Germinal center (tissue), 1 donor: Measurements from ENCODE around the gene TMPRSS2.
A peak's percentile ranks its signal among the peaks of the same experiment; 100 is the strongest.

Experiments
- DNase-seq: peaks from one replicate; pipeline ENCODE4 v3.0.0; 2012; ENCODE audit warnings: mixed read lengths, low spot score

TMPRSS2 gene

DNA sequence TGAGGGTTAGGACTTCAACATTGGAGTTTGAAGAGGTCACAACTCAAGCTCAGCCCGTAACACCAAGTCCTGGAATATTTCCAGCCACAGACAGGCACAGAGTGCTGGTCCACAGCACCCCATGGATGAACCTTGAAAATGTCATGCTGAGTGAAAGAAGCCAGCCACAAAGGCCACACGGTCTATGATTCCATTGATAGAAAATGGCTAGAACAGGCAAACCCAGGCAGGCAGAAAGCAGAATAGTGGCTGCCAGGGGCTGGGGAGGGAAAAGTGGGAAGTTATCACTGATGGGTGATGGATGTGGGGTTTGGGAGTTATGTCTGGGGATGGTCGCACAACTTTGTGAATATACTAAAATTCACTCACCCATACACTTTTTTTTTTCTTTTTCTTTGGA lies 60.6 kb downstream of the TMPRSS2 start:
- DNase-seq = no peak

DNA sequence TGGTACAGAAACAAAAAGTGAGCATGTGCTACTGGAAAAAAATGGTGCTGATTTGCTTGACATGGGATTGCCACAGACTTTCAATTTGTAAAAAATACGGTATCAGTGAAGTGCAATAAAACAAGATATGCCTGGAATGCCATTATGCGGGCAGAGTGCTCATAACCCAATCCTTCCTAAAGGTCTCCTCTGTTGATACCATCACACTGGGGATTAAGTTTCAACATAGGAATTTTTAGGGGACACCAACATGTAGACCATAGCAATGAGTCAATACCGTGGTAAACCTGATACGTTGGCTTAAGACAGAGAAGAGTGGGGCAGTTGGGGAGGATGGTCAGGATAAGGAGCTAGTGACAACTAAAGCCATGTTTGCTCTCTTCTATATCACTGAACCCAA lies 61.4 kb downstream of the TMPRSS2 start:
- no peak for DNase-seq

- DNase-seq = no peak
Observed at GRCh38 chr21:41445465-41445862, 62.5 kb downstream of the TMPRSS2 start.

GRCh38 chr21:41444703-41445464 lies 63.1 kb downstream of the TMPRSS2 start:
- no peak for DNase-seq

DNA sequence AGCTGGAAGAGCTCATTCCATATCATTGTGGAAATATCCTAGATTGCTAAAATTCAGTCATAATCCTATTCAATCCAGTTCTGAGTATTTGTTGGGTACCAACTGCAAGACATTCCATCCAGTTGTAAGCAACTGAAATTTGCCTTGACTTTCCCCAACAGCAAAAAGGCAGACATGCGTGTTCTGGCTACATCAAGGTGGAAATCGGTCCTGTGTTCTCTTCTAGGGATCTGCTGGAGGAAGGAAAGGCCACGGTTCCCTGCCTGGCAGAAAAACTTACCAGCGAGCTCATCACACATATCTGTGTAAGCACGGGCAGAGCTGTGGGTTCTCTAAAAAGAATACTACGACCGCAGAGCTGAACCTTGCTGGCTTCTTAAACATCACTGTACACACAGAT lies 64.4 kb downstream of the TMPRSS2 start:
- DNase-seq = no peak

DNA sequence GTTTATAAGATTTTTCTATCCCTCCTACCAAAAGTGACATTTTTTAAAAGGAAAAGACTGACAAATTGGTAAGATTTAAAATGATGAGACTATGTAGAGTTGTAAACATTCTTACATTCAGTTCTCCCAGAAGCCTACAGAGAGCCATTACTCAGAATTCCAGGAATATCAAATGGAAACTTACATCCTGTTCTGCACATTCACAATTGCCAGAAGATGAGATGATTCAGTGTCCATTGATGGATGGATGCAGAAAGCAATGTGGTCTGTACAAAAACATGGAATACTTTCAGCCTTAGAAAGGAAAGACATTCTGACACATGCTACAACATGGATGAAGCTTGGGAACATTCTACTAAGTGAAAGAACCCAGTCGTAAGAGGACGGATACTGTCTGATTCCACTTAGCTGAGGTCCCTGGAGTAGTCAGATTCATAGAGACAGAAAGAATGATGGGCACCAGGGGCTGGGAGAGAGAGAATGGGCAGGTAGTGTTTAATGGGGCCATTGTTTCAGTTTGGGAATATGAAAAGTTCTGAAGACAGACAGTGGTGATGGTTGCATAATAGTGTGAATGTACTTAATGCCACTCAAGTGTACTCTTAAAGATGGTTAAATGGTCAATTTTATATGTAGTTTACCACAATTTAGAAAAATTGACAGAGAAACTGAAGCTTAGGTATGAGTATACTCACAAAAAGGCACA lies 65.3 kb downstream of the TMPRSS2 start:
- DNase-seq = no peak

DNA sequence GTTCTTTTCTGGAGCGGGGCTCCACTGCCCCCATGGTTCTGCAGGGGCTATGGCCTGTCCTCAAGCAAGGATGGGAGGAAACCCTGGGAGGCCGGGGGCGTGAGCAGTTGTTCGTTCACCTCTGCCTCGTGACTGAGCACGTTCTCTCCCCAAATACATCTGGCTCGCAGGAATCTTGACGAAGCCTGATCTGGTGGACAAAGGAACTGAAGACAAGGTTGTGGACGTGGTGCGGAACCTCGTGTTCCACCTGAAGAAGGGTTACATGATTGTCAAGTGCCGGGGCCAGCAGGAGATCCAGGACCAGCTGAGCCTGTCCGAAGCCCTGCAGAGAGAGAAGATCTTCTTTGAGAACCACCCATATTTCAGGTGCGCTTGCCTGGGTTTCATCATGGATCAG lies 66.4 kb downstream of the TMPRSS2 start:
- no peak for DNase-seq

- DNase-seq = no peak
Observed at GRCh38 chr21:41439248-41439647, 68.7 kb downstream of the TMPRSS2 start.

GRCh38 chr21:41438425-41439113 lies 69.4 kb downstream of the TMPRSS2 start:
- DNase-seq = no peak

GRCh38 chr21:41437729-41438128 lies 70.2 kb downstream of the TMPRSS2 start:
- DNase-seq = no peak

GRCh38 chr21:41435706-41436105 lies 72.3 kb downstream of the TMPRSS2 start:
- no peak for DNase-seq

GRCh38 chr21:41433566-41433965 lies 74.4 kb downstream of the TMPRSS2 start:
- no peak for DNase-seq

DNA sequence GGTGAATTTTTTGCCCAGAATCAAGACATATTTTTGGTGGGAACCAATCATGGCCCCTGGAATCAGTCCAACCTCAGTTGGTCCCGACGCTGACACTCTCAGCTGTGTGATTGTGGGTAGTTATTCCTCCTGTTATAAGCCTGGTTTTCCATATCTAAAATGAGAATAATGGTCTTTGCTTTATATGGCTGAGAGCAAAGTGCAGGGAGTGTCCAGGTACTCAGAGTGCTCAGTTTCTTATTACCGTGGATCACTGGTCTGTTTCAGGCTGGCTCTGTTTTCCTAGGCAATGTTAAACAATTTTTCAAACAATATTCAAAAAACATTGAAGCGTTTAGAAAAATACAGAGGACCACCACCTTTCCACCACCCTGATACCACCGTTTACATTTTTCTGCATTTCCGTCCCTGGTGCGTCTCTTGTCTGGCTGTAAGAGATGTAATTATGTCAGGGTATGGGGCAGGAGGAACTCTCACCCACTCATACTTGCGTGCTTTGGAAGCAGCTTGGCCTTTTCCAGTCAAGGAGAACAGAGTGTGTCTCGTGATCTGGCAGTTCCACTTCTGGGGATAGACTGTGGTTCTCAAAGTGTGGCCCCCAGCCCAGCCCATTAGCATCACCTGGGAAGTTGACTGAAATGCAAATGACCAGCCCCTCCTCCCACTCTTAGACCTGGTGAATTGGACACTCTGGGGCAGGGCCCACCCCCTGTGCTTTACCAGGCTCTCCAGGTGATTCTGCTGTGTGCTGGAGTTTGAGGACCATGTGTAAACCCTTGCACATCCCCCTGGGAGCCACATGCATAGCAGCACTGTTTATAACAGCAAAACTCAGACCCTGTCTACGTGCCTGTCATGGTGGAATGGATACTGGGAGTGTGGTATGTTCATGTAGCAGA lies 75.1 kb downstream of the TMPRSS2 start:
- no peak for DNase-seq

- DNase-seq = peak; percentile 81
Observed at GRCh38 chr21:41431788-41432548, 76.0 kb downstream of the TMPRSS2 start.

GRCh38 chr21:41429925-41430491 lies 78.0 kb downstream of the TMPRSS2 start:
- no peak for DNase-seq

DNA sequence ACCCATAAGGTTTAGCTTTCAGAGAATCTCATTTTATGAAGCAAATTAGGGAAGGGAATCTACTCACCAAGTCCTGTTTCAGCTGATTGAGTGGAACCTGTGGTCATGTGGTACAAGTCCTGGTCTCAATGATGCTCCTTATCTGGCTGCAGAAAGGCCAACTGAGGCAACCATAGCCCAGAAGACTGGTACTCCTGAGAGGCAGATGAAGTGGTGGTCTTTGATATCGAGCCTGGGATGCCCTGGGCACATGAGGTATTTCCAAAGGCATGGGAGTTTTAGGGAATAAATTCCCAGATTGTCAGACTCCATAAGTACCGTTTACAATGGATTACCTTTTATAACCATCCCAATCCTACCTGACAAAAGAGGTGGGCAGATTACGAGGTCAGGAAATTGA lies 78.7 kb downstream of the TMPRSS2 start:
- no peak for DNase-seq

- no peak for DNase-seq
Observed at GRCh38 chr21:41428847-41429246, 79.1 kb downstream of the TMPRSS2 start.

DNA sequence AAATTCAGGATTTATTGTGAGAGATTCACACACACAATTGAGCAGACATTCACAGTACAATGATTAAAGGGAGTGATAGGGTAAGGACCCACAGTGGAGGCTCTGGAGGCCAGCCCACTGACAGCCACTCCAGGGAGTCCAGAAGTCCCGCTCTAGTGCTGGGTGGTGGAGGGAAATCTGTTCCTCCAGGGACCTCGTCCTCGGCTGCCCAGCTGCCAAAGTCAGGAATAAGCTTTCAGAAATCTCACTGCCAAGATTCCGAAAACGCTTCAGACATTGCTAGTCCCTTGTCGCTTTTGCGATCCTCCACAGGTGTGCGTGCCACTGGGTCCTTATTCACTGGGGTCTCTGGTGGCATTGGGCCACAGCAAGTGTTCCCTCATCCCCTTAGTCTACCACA lies 79.6 kb downstream of the TMPRSS2 start:
- no peak for DNase-seq

GRCh38 chr21:41427556-41427955 lies 80.4 kb downstream of the TMPRSS2 start:
- DNase-seq = no peak

GRCh38 chr21:41426676-41427404 lies 81.1 kb downstream of the TMPRSS2 start:
- DNase-seq = no peak
